AG04449 (cell line): Measurements from ENCODE around the gene MLLT10.
A peak's percentile ranks its signal among the peaks of the same experiment; 100 is the strongest.

Experiments used
- CTCF ChIA-PET: fragments of 350-600 bp; formaldehyde crosslinking; extraction: SDS; loops from one replicate; lab custom pipeline; 2021; ENCODE audit warnings: antibody characterized with exemption; lab: Yijun Ruan, JAX
- POLR2A ChIA-PET: fragments of 400-600, 350-600 bp; formaldehyde crosslinking; extraction: SDS; loops from one replicate; lab custom pipeline; 2020; ENCODE audit warnings: antibody characterized with exemption, inconsistent platforms; lab: Yijun Ruan, JAX
- DNase-seq: peaks from one replicate; pipeline ENCODE4 v3.0.0-alpha.2; 2010; ENCODE audit warnings: low read depth, low spot score
- H3K4me3 ChIP-seq: 2 replicates; pipeline ENCODE4 v1.5.1; 2011; ENCODE audit warnings: low read depth, mild to moderate bottlenecking, control low read depth, low read length
- CTCF ChIP-seq: IDR thresholded peaks from one replicate; pipeline ENCODE4 v1.5.1; 2011; ENCODE audit warnings: mild to moderate bottlenecking, moderate library complexity, low read length, control low read depth, inconsistent platforms; ENCODE audit not compliant: insufficient read depth; ENCODE audit errors: missing control alignments

MLLT10 gene

DNA sequence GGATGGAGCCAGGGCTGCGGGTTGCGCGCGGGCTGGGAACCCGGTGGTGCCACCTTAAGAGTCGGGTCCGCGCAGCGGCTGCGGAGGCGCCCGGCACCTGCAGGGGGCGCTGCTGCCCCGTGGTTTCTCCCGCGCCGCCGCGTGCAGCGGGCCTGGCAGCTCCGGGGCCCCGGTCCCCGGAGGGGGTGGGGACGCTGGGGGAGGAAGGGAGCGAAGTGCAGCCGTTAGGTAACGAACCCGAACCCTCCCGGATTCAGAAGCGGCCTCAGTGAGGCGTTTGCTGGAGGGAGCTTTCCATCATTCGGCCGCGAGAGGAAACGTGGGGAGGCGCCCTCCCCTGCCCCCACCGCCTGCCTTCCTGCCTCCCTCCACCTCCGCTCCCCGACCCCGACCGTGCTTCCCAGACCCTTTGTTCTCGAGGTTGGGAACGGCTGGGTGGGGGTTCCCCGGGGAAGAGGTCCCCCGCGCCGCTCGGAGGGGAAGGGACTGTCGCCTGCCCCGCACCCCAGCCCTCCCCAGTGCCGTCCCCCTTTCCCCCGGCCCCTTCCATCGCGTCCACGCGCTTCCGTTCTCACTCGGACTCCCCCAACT lies 38.2 kb upstream of the MLLT10 start:
- peak overlapping the region; percentile 85 for H3K4me3 ChIP-seq
- POLR2A ChIA-PET: interaction anchor here (0.5 to 1.0 kb wide), 4 partner anchors 161 to 508 kb away, joined by 3 read pairs; partner anchors contain the start of gene DNAJC1
- CTCF ChIA-PET: interaction anchor here (0.5 to 9.5 kb wide), 44 partner anchors 8 to 776 kb away, joined by 3 to 125 read pairs (median 4); partner anchors contain the start of genes DNAJC1 and SKIDA1
- TF ChIP-seq CTCF: peak; percentile 89
- no peak for DNase-seq

DNA sequence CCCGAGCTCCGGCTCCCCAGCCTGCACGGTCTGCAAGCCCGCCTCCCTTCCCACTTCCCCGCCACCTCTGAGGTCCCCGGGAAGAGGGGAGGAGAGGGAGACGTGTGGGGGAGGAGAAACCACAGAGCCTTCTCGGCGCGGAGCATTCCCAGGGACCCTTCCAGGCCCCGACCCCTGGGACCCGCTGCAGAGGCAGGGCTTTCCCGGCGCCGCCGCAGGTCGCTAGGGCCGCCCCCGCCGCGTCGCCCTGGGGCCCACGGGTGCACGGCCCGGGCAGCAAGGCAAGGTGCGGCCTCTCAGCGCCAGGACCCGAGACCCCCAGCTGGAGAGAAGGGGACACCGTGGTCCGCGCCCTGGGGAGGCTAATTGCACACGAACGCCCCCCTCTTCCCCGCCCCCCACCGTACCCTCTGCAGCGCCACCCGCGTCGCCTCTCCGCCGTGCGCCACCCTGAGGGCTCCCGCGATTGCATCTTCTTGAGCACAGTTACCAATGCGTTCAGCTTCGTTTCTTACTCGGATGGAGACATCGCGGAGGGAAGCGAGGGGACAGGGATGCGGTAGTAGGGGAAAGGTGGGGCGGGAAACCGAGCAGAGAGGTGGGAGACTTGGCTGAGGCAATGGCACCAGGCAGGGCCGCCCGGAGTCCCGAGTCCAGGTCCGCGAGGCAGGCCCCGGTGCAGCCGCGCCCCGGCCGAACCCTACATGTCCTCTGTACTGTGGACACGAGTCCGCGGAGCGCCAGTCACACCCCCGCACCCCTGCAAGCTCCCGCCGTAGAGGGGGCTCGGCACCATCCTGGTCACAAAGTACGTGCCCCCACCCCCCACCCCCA lies 37.5 kb upstream of the MLLT10 start:
- CTCF ChIA-PET: interaction anchor here (0.5 to 9.5 kb wide), 45 partner anchors 9 to 1216 kb away, joined by 3 to 125 read pairs (median 4); partner anchors contain the start of genes DNAJC1 and SKIDA1
- POLR2A ChIA-PET: interaction anchor here (0.5 to 1.5 kb wide), 6 partner anchors 13 to 507 kb away, joined by 3 to 7 read pairs (median 3); partner anchors contain the start of genes DNAJC1 and SKIDA1
- TF ChIP-seq CTCF: peak; percentile 50
- no peak for DNase-seq
- peak overlapping the region; percentile 85 for H3K4me3 ChIP-seq

DNA sequence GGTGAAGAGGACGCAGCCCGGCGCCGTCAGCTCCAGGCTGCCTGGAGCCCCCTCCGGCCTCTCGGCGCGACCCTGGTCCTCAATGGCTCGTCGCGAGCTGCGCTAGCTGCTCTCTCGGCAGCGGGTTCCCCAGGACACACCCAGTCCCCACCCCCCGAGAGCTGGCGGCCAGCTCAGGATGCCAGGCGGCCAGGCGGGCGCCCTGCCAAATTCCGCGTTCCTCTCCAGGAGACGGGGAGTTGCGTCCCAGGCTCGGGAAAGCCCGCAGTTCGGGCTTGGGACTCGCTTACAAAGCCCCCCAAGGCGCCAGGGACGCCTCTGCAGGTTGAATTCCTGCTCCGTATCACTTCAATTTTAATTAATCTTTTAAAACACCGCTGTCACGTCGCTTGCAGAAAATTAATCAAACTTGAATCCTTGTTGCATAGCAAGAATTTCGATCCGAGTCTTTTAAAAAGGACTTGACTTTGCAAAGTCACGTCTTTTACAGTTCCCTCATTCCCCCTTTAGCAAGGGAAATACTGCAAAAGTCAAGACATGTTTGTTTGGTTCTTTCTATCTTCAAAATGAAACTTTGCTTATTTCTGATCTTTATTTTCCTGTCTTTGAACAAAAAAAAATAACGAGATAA lies 36.7 kb upstream of the MLLT10 start:
- ChIA-PET CTCF (interaction anchor here (0.7 to 9.5 kb wide), 18 partner anchors 12 to 1215 kb away, joined by 3 to 125 read pairs (median 9); partner anchors contain the start of genes DNAJC1 and SKIDA1), POLR2A (interaction anchor here (0.7 to 1.5 kb wide), 4 partner anchors 12 to 218 kb away, joined by 3 to 7 read pairs (median 4); partner anchors contain the start of gene SKIDA1)
- DNase-seq: no peak
- peak overlapping the region; percentile 85 for H3K4me3 ChIP-seq
- TF ChIP-seq CTCF: no peak

GRCh38 chr10:21498377-21498776 lies 35.7 kb upstream of the MLLT10 start:
- H3K4me3 ChIP-seq: no peak overlapping the region
- TF ChIP-seq CTCF: no peak
- ChIA-PET CTCF (interaction anchor here (1.2 to 9.5 kb wide), 5 partner anchors 9 to 220 kb away, joined by 3 to 125 read pairs (median 4); no protein-coding TSS in a partner anchor), POLR2A (interaction anchor here (0.6 kb wide), 1 partner anchor 20 kb away, joined by 4 read pairs; no protein-coding TSS in a partner anchor)
- no peak for DNase-seq

DNA sequence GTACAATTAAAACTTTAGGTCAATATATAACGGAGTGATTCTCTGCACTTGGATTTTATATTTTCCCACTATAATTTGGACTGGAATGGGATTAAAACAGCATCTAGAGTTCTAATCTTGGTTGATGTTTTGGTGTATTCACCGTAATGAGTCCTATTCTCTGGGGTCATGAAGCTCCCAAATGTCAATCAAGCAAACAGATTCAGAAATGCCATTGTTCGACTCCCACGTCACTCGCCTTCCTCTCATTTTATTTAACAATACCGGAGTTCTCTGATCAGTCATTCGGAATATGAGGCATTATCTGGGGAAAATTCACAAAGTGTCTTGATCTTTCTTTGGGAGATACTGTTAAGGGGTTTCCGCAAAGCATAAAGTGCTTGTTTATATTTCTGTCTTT lies 35.0 kb upstream of the MLLT10 start:
- ChIA-PET POLR2A (no interaction called here), CTCF (interaction anchor here (1.5 to 5.9 kb wide), 2 partner anchors 10 kb away, joined by 4 to 51 read pairs; no protein-coding TSS in a partner anchor)
- no peak for DNase-seq
- H3K4me3 ChIP-seq: no peak overlapping the region
- TF ChIP-seq CTCF: no peak
